ENCODE results near the gene HBM. TPM values are rescaled to one million over a fixed set of nuclear protein-coding genes. Genes with fewer than 3 reads are reported as not detected.
"Not testable (repeated sequence)": the region's sequence is repeated elsewhere in the genome, so short reads cannot be mapped to it uniquely, and the experiment has no call there.

The HBM gene
- total RNA-seq, 1 experiment from 2014 or later: not detected

DNA sequence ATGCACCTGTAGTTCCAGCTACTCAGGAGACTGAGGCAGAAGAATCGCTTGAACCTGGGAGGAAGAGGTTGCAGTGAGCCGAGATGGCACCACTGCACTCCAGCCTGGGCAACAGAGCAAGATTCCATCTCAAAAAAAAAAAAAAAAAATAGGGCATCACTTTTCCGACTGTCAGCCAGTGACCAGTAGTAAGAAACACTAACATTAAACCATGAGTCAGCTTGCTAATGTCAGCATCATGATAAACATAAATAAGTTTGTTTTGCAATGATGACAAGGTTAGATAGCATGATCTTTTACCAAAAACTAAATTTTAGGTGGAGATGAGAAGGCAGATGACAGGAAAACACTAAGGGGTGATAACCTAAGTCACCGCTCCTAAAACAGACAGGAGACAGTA lies 43.6 kb downstream of the HBM start:
- H2AFZ ChIP-seq (ENCODE audit: low read length); H3K27me3 ChIP-seq (ENCODE audit: low read length); H3K4me1 ChIP-seq (ENCODE audit: low read length); H3K9me2 ChIP-seq (replicated peaks; ENCODE audit: insufficient read depth, low read length); H3K9me3 ChIP-seq (ENCODE audit: low read length); H3K4me2 ChIP-seq (ENCODE audit: low read depth, low read length, poor library complexity, severe bottlenecking); DNase-seq; H3K9ac ChIP-seq (ENCODE audit: low read length); H3K4me3 ChIP-seq (ENCODE audit: low read length); H3K27ac ChIP-seq (ENCODE audit: low read length): not testable (repeated sequence)
- peaks cover 44% of the 10 kb centered on the region for H3K79me2 ChIP-seq (ENCODE audit: low read length)
- H4K20me1 ChIP-seq (ENCODE audit: insufficient read depth, low read depth, low read length): peaks cover 21% of the 10 kb centered on the region
- peaks cover 49% of the 10 kb centered on the region for H3K36me3 ChIP-seq (ENCODE audit: insufficient read depth, low read length)

DNA sequence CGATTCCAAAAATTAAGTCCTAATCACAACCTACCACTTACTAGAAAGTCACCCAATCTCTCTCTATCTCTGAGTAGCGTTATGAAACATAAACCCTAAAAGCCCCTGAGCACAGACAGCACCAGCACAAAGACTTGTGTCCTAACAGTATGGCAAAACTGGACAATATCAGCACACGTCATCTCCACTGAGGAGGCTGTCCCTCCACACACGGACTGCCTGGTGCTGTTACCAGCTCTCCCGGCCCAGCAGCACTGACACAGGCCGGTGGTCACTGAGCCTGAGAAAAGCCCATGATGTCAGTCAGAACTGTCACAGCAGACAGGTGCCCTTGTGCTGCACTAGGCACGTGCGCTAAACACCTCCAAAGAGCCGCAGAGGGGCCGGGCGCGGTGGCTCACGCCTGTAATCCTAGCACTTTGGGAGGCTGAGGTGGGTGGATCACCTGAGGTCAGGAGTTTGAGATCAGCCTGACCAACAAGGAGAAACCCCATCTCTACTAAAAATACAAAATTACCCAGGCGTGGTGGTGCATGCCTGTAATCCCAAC lies 45.9 kb downstream of the HBM start:
- H3K27ac ChIP-seq (ENCODE audit: low read length); H3K4me3 ChIP-seq (ENCODE audit: low read length); H3K9ac ChIP-seq (ENCODE audit: low read length); H3K4me1 ChIP-seq (ENCODE audit: low read length); H2AFZ ChIP-seq (ENCODE audit: low read length); H3K9me3 ChIP-seq (ENCODE audit: low read length); H3K9me2 ChIP-seq (replicated peaks; ENCODE audit: insufficient read depth, low read length); H3K27me3 ChIP-seq (ENCODE audit: low read length); H3K4me2 ChIP-seq (ENCODE audit: low read depth, low read length, poor library complexity, severe bottlenecking); DNase-seq: not testable (repeated sequence)
- H3K79me2 ChIP-seq (ENCODE audit: low read length): peaks cover 49% of the 10 kb centered on the region
- peaks cover 33% of the 10 kb centered on the region; the same call in 1 of the 2 replicates for H3K36me3 ChIP-seq (ENCODE audit: insufficient read depth, low read length)
- peaks cover 17% of the 10 kb centered on the region for H4K20me1 ChIP-seq (ENCODE audit: insufficient read depth, low read depth, low read length)

DNA sequence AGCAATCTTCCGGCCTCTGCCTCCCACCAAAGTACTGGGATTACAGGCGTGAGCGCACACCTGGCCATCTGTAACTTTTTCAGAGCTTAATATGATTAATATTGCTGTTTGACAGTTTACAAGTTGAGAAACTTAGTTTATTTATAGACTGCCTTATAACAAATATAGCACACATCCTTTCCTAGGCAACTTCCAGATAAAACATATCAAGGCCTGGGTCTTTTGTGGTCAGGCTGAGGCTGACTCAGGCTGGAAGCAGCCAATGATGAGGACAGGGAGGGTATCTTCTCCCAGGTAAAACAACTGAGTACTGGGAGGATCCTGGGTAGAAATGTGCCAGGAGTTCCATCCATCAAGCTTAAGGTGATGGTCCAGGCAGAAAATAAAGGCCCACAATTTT lies 47.2 kb downstream of the HBM start:
- H3K9me2 ChIP-seq (replicated peaks; ENCODE audit: insufficient read depth, low read length): no peaks in the 10 kb centered on the region
- H3K36me3 ChIP-seq (ENCODE audit: insufficient read depth, low read length): peaks cover 33% of the 10 kb centered on the region; the same call in 1 of the 2 replicates
- DNase-seq: no peak
- H3K9ac ChIP-seq (ENCODE audit: low read length): no peak overlapping the region
- H3K4me1 ChIP-seq (ENCODE audit: low read length): no peaks in the 10 kb centered on the region
- peaks cover 17% of the 10 kb centered on the region for H4K20me1 ChIP-seq (ENCODE audit: insufficient read depth, low read depth, low read length)
- H3K9me3 ChIP-seq (ENCODE audit: low read length): no peaks in the 10 kb centered on the region
- H3K27ac ChIP-seq (ENCODE audit: low read length): no peak overlapping the region
- H3K27me3 ChIP-seq (ENCODE audit: low read length): no peaks in the 10 kb centered on the region
- peaks cover 56% of the 10 kb centered on the region for H3K79me2 ChIP-seq (ENCODE audit: low read length)
- no peak overlapping the region for H3K4me3 ChIP-seq (ENCODE audit: low read length)
- no peak overlapping the region for H2AFZ ChIP-seq (ENCODE audit: low read length)
- no peak overlapping the region for H3K4me2 ChIP-seq (ENCODE audit: low read depth, low read length, poor library complexity, severe bottlenecking)

Small RNA genes within 50 kb of the gene (small RNA-seq; reads per million reads assigned to genes)
- gene RF00019: not detected

Other genes starting within 250 kb of the HBM start
- 11.9 and 25.7 TPM in 2 replicates for gene POLR3K, start 112.4 kb upstream of the HBM start, total RNA-seq (2014; rRNA removed; shearing (Covaris generic); ENCODE audit: low replicate concordance)
- 21.8 and 50.3 TPM in 2 replicates for gene SNRNP25, start 112.2 kb upstream of the HBM start, total RNA-seq (2014; rRNA removed; shearing (Covaris generic); ENCODE audit: low replicate concordance)
- gene RHBDF1, start 93.3 kb upstream of the HBM start, total RNA-seq (2014; rRNA removed; shearing (Covaris generic); ENCODE audit: low replicate concordance): 0.43 TPM in 1 of 2 replicates, not detected in the other
- 182 and 298 TPM in 2 replicates for gene MPG, start 87.8 kb upstream of the HBM start, total RNA-seq (2014; rRNA removed; shearing (Covaris generic); ENCODE audit: low replicate concordance)
- gene NPRL3, start 27.3 kb upstream of the HBM start, total RNA-seq (2014; rRNA removed; shearing (Covaris generic); ENCODE audit: low replicate concordance): 10.5 and 24.2 TPM in 2 replicates
- not detected in 2 replicates for gene HBZ, start 13.3 kb upstream of the HBM start, total RNA-seq (2014; rRNA removed; shearing (Covaris generic); ENCODE audit: low replicate concordance)
- not detected in 2 replicates for gene HBA2, start 6.9 kb downstream of the HBM start, total RNA-seq (2014; rRNA removed; shearing (Covaris generic); ENCODE audit: low replicate concordance)
- gene HBA1, start 10.7 kb downstream of the HBM start, total RNA-seq (2014; rRNA removed; shearing (Covaris generic); ENCODE audit: low replicate concordance): not detected in 2 replicates
- gene HBQ1, start 14.5 kb downstream of the HBM start, total RNA-seq (2014; rRNA removed; shearing (Covaris generic); ENCODE audit: low replicate concordance): not detected in 2 replicates
- 85.6 and 110 TPM in 2 replicates for gene LUC7L, start 63.5 kb downstream of the HBM start, total RNA-seq (2014; rRNA removed; shearing (Covaris generic); ENCODE audit: low replicate concordance)
- gene FAM234A, start 68.8 kb downstream of the HBM start, total RNA-seq (2014; rRNA removed; shearing (Covaris generic); ENCODE audit: low replicate concordance): 12.2 and 24.5 TPM in 2 replicates
- not detected in 2 replicates for gene RGS11, start 110.0 kb downstream of the HBM start, total RNA-seq (2014; rRNA removed; shearing (Covaris generic); ENCODE audit: low replicate concordance)
- 2.7 and 3.1 TPM in 2 replicates for gene ARHGDIG, start 114.6 kb downstream of the HBM start, total RNA-seq (2014; rRNA removed; shearing (Covaris generic); ENCODE audit: low replicate concordance)
- gene PDIA2, start 117.2 kb downstream of the HBM start, total RNA-seq (2014; rRNA removed; shearing (Covaris generic); ENCODE audit: low replicate concordance): 0.71 TPM in 1 of 2 replicates, not detected in the other
- 14.6 and 46.4 TPM in 2 replicates for gene AXIN1, start 186.7 kb downstream of the HBM start, total RNA-seq (2014; rRNA removed; shearing (Covaris generic); ENCODE audit: low replicate concordance)
- gene MRPL28, start 204.6 kb downstream of the HBM start, total RNA-seq (2014; rRNA removed; shearing (Covaris generic); ENCODE audit: low replicate concordance): 38.1 and 103 TPM in 2 replicates
- 50.0 and 58.1 TPM in 2 replicates for gene PGAP6, start 216.0 kb downstream of the HBM start, total RNA-seq (2014; rRNA removed; shearing (Covaris generic); ENCODE audit: low replicate concordance)
- gene NME4, start 231.2 kb downstream of the HBM start, total RNA-seq (2014; rRNA removed; shearing (Covaris generic); ENCODE audit: low replicate concordance): 102 and 190 TPM in 2 replicates
- gene DECR2, start 235.9 kb downstream of the HBM start, total RNA-seq (2014; rRNA removed; shearing (Covaris generic); ENCODE audit: low replicate concordance): 5.3 and 10.4 TPM in 2 replicates